IMR-90 (cell line): ENCODE results near the gene PELI3.
"Not testable (repeated sequence)": the region's sequence is repeated elsewhere in the genome, so short reads cannot be mapped to it uniquely, and the experiment has no call there.

Experiments used
- BHLHE40 ChIP-seq: fragments of 150-350 bp; IDR thresholded peaks from 2 replicates; pipeline ENCODE4 v1.6.1; 2016; ENCODE audit warnings: mild to moderate bottlenecking, low read depth, low read length
- CEBPB ChIP-seq: IDR thresholded peaks from 2 replicates; pipeline ENCODE4 v1.6.1; 2012; ENCODE audit warnings: low read depth, low read length, improper control_type of control experiment
- CTCF ChIP-seq: conservative IDR thresholded peaks from 2 replicates; pipeline ENCODE4 v1.5.1; 2012; ENCODE audit warnings: mild to moderate bottlenecking, low read depth, low read length, improper control_type of control experiment
- FOS ChIP-seq: fragments of 150-350 bp; IDR thresholded peaks from 2 replicates; pipeline ENCODE4 v1.6.1; 2016; ENCODE audit warnings: low read depth, low read length
- MAFK ChIP-seq: IDR thresholded peaks from 2 replicates; pipeline ENCODE4 v1.6.1; 2012; ENCODE audit warnings: low read depth, low read length, improper control_type of control experiment
- MAZ ChIP-seq: IDR thresholded peaks from 2 replicates; pipeline ENCODE4 v1.6.1; 2012; ENCODE audit warnings: low read depth, mild to moderate bottlenecking, low read length, improper control_type of control experiment, moderate library complexity, borderline replicate concordance
- NFE2L2 ChIP-seq: fragments of 150-350 bp; IDR thresholded peaks from 2 replicates; pipeline ENCODE4 v1.6.1; 2016; ENCODE audit warnings: low read depth, mild to moderate bottlenecking, low read length
- POLR2A ChIP-seq: IDR thresholded peaks from 2 replicates; pipeline ENCODE4 v1.6.1; 2012; ENCODE audit warnings: mild to moderate bottlenecking, low read depth, low read length
- RAD21 ChIP-seq: IDR thresholded peaks from 2 replicates; pipeline ENCODE4 v1.6.1; 2012; ENCODE audit warnings: low read length, improper control_type of control experiment
- RCOR1 ChIP-seq: IDR thresholded peaks from 2 replicates; pipeline ENCODE4 v1.6.1; 2012; ENCODE audit warnings: mild to moderate bottlenecking, low read length, improper control_type of control experiment; ENCODE audit not compliant: insufficient replicate concordance
- RFX5 ChIP-seq: IDR thresholded peaks from 2 replicates; pipeline ENCODE4 v1.8.0; 2012; ENCODE audit warnings: low read depth, mild to moderate bottlenecking, low read length, moderate library complexity
- SMC3 ChIP-seq: fragments of 150-350 bp; IDR thresholded peaks from 2 replicates; pipeline ENCODE4 v1.6.1; 2016; ENCODE audit warnings: low read depth, mild to moderate bottlenecking, antibody characterized with exemption, low read length, moderate library complexity
- USF2 ChIP-seq: fragments of 150-350 bp; IDR thresholded peaks from 2 replicates; pipeline ENCODE4 v1.6.1; 2017; ENCODE audit warnings: mild to moderate bottlenecking, antibody characterized with exemption, low read length, low read depth

- not testable (repeated sequence) for TF ChIP-seq CTCF, RAD21, POLR2A, BHLHE40, FOS, RCOR1, SMC3, RFX5, CEBPB, MAFK, USF2, NFE2L2, MAZ
Measured at GRCh38 chr11:66440101-66440939, 26.4 kb upstream of the PELI3 start.
